Measurements from ENCODE around the gene RAB35. TPM values are rescaled to one million over a fixed set of nuclear protein-coding genes. Genes with fewer than 3 reads are reported as not detected.

The RAB35 gene
- total RNA-seq, 1 experiment from 2014 or later = 17.7 TPM

GRCh38 chr12:120132863-120133385 lies 16.4 kb upstream of the RAB35 start:
- DNase-seq (ENCODE audit: low spot score) = no peak

GRCh38 chr12:120132054-120132836 lies 15.7 kb upstream of the RAB35 start:
- no peak for DNase-seq (ENCODE audit: low spot score)

GRCh38 chr12:120131116-120131515 lies 14.6 kb upstream of the RAB35 start:
- DNase-seq (ENCODE audit: low spot score) = no peak

DNA sequence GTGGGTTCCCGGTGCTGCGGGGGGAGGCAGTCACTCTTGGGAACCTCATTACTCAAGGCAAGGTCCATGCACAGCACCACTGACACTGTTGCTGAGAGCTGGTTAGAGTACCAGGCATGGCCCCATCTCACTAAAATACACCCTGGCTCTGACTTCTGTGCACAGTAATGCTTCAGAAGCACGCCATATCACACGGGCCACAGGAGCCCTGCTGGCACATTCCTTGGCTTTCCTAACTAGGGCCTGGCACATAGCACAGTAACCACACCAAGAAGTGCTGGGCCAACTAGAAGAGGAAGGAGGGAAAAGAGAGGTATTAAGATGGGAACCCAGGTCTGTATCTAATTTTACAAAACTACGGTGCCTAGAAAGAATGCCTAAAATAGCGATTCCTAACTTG lies 13.5 kb upstream of the RAB35 start:
- no peak for DNase-seq (ENCODE audit: low spot score)

DNA sequence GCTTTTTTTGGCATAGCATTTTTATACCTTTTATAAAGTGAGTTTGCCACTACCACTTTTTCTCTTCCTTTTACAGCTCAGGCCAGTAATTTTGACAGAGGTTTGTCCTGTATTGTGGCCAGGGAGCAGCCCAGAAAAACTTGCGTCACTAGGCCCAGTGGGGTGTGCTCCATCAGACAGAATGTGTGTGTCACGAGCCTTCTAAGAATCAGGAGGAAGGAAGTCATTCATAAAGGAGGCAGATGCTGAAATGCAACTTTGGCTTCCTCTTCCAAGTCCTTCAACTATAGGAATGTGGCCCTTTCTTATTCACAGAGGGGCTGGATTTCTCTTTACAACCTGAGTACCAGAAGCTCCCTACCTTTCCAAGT lies 10.1 kb upstream of the RAB35 start:
- DNase-seq (ENCODE audit: low spot score) = no peak

GRCh38 chr12:120125792-120126634 lies 9.5 kb upstream of the RAB35 start:
- no peak for DNase-seq (ENCODE audit: low spot score)

DNA sequence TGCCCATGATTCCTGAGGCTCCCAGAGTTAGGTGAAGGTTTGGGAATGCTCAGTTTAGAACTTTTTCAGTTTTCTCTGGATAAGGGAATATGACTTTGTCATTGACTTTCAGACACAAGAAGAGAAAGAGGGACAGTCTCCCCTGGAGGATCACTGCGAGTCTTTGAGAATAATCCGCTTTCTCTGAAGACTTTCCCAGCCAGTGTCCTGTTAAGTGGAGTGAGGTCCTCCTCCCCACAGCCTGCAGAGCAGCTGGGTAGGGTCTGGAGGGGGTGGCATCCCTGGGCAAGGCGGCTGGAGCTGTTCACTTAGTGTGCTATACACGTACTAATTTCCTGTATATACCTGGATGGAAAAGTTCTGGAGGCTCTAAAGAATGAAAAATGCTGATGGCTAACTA lies 8.5 kb upstream of the RAB35 start:
- DNase-seq (ENCODE audit: low spot score) = no peak

GRCh38 chr12:120121766-120122293 lies 5.3 kb upstream of the RAB35 start:
- no peak for DNase-seq (ENCODE audit: low spot score)

DNA sequence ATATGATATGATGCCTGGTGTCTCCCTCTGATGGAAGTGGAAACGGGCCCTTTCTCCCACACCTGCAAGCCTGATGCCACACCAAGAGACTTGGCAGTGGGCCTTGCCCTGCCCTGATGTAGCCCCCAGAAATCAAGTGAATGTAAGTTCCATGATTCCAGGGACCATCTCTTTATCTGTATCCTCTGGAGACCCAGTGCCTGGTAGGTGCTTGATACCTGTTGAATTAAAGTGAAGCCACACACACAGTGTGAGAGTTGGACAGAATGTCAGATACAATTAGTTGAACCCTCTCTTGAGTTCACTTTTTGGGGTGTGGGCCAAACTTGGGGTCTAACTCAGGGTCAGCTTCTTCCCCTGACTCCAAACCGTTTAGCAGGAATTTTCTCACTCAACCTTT lies 4.8 kb upstream of the RAB35 start:
- no peak for DNase-seq (ENCODE audit: low spot score)

DNA sequence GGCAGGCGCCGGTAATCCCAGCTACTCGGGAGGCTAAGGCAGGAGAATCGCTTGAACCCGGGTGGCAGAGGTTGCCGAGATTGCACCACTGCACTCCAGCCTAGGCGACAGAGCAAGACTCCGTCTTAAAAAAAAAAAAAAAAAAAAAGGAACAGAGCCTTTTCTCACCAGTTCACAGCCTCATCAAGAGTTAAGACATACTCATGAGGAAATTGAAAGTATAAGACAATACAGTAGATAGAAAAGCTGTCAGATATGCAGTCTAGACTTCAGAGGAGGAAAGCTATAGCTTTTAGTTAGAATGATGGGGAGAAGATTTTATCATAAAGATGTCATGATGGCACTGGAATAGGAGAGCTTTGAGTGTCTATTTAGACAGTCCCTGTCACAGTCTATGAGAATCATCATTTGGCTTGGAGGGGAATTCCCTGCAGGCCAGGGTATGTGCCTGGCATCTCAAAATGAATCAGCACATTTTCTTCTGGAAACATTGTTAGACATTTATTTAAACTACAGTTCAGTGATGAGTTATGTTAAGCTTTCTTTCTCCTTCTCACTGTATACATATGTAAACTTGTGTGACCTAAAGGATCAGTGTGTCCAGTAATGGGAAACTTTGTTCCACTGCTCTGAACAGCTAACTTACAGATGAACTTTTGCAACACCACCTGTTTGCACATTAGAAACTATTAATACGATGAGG lies 2.9 kb upstream of the RAB35 start:
- no peak for DNase-seq (ENCODE audit: low spot score)

DNA sequence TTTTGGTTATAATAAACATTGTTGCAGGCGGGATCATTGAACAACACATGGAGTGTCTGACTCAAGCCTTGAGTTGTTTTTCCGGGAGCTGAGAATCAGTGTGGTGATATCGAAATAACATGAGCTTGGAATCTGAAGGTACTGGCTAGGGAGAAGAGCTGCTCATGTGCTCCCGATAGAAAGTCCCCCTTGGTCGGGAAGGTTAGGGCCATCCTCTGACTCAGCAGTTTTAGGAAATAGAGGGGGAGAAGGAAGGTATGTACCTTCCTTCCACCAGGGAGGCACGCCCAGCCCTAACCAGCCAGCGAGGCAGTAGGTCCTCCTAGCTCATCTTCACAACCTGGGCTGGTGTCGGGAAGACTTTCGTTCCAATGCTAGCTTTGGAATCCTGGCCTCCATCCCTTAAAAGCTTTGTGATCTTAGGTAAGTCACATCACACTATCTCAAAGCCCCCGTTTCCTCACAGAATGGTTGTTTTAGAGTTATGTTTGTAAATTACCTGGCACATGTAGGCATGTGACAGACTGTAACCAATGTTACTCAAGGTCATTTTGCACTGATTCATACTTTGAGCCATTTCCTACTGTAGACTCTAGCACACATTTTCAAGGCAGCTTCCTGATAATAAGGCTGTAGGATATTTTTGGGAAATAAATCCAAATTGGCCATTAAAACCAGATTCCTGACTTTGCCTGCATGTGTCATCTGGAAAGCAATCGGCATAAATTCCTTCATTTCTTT lies 1.9 kb upstream of the RAB35 start:
- DNase-seq (ENCODE audit: low spot score) = no peak

- DNase-seq (ENCODE audit: low spot score) = no peak
Measured at GRCh38 chr12:120117961-120118320, 1.4 kb upstream of the RAB35 start.

- DNase-seq (ENCODE audit: low spot score) = peak; percentile 87
Measured at GRCh38 chr12:120116792-120117651, 469 bp upstream of the RAB35 start.

- peak; percentile 39 for DNase-seq (ENCODE audit: low spot score)
Measured at GRCh38 chr12:120115692-120116440, 687 bp downstream of the RAB35 start.

- no peak for DNase-seq (ENCODE audit: low spot score)
Measured at GRCh38 chr12:120115066-120115465, 1.5 kb downstream of the RAB35 start.

GRCh38 chr12:120110550-120111501 lies 5.7 kb downstream of the RAB35 start:
- DNase-seq (ENCODE audit: low spot score) = no peak

DNA sequence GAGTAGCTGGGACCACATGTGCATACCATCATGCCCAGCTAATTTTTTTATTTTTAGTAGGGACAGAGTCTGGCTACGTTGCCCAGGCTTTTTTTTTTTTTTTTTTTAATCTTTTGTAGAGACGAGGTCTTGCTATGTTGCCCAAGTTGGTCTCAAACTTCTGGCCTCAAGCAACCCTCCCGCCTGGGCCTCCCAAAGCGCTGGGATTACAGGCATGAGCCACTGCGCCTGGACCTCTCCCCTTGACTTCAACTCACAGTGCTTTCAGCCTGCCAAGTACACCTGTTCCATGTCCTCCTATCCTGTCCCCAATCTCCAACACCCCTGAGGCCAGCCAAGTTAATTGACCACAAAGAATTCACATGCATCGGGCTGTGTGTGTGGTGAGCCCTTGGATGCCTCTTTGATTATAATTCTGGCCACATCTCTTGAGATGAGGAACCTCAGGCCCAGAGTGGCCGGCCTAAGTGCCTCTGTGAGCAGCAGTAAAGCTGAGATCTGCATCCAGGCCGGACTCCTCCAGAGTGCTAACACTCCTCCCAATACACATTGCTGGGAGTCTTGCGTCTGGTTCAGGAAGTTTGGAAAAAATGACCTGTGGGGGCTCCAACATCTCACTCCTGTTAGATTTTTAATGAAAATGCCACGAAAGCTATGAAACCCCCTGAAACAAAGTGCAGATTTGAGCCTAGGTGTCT lies 6.8 kb downstream of the RAB35 start:
- DNase-seq (ENCODE audit: low spot score) = no peak

- DNase-seq (ENCODE audit: low spot score) = no peak
Measured at GRCh38 chr12:120106151-120106550, 10.4 kb downstream of the RAB35 start.

Measured in H4 (cell line).